Heart left ventricle (tissue), 13 donors: ENCODE data around the gene KIF5C.

ENCODE experiments used
- CTCF ChIP-seq, 12 donors: fragments of 200-600 bp; sonication (generic) in 4 of 12; IDR thresholded peaks; one replicate each; pipeline versions ENCODE4 v1.5.0 to v1.8.0; 2018 to 2022; ENCODE audit warnings: antibody characterized with exemption in 12 of 12, mild to moderate bottlenecking in 5 of 12
- POLR2A ChIP-seq, 2 donors: fragments of 450-650 bp; IDR thresholded peaks; one replicate each; pipeline ENCODE4 v1.6.1; 2017; ENCODE audit warnings: antibody characterized with exemption in 2 of 2, mild to moderate bottlenecking in 2 of 2, moderate library complexity in 2 of 2
- donor health status: ischemic (EF 13 %, LVEDD 7.1; RV severe dilation, severe dysfunction).
- donor health status: DM: no; HTN: yes; CAD: no.
- donor health status: DM: no; HTN: no; CAD: no.
- donor health status: ischemic (EF 25% LVEDD 6.9; RV normal size, moderate dysfunction).
- donor health status: ischemic (EF 25% LVEDD 5.7; RV mildly dilated, moderate dysfunction).
- donor health status: ischemic (EF 35%, LVEDD 5.7; RV mildly dilated, moderate dysfunction).
- donor health status: nonischemic (EF 11% LVEDD 7.7; RV severe dilation, severe dysfunction).
- donor health status: DM: yes; HTN: yes; CAD: no.
- donor health status: PGD.
- donor health status: ischemic (EF 29% LVEDD 5.4; RV normal size, mild dysfunction).
- donor health status: nonischemic (EF 23%, LVEDD 6.1; RV moderate dilation, normal function).

DNA sequence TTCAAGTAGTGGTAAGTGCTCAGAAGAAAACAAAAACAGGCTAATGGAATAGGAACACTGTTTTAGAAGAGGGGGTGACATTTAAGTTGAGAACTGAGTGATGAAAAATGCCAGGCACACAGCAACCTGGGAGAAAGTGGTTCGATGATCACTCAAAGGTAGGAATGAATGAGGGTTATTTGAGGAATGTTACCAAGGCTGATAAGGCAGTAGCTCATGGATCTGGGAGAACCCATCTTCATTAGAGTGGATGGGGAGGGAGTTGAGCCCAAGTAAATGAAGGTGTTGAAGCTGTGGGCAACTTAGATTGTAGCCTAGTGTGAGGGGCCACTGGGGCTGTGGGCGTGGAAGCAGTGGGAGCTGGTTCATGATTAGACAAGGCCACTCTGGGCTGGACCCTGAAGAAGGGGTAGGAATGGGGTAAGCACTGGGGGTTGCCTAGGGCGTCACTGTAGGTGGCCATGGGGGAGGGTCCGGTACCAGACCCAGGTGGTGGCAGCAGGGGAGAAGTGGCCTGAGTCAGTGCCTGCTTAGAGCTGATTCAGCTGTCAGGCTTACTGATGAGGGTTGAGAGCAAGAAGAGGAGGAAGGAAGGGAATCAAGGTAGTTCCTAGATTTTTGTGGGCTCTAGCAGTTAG, 141.0 kb downstream of the KIF5C start:
- TF ChIP-seq CTCF (IDR thresholded peaks at IDR 0.05) (no peak), POLR2A (IDR thresholded peaks at IDR 0.05) (no peak)
